HG02588 (cell line): Measurements from ENCODE around the gene ZBTB32.

Experiments used
- ATAC-seq: cut with Tn5 transposase; IDR thresholded peaks from one replicate; pipeline ENCODE4 v1.9.1; 2021; ENCODE audit warnings: mild to moderate bottlenecking, moderate library complexity; ENCODE audit not compliant: unreplicated experiment

ZBTB32 gene

GRCh38 chr19:35734273-35734672 is 29.9 kb downstream of the ZBTB32 start:
- no peak for ATAC-seq

- ATAC-seq, result no peak
These were observed 30.5 kb downstream of the ZBTB32 start for GRCh38 chr19:35734889-35735288.

- no peak for ATAC-seq
These were observed 32.8 kb downstream of the ZBTB32 start for GRCh38 chr19:35736913-35737886.

- ATAC-seq, result no peak
These were observed 33.9 kb downstream of the ZBTB32 start for GRCh38 chr19:35738021-35738886.

GRCh38 chr19:35738887-35739229 is 34.5 kb downstream of the ZBTB32 start:
- ATAC-seq, result no peak

- ATAC-seq, result no peak
These were observed 35.1 kb downstream of the ZBTB32 start for GRCh38 chr19:35739275-35740107.

- ATAC-seq, result no peak
These were observed 35.7 kb downstream of the ZBTB32 start for GRCh38 chr19:35740108-35740422.

- ATAC-seq, result peak; percentile 50
These were observed 36.3 kb downstream of the ZBTB32 start for GRCh38 chr19:35740423-35741202.

GRCh38 chr19:35741203-35741515 is 36.8 kb downstream of the ZBTB32 start:
- no peak for ATAC-seq

GRCh38 chr19:35742121-35742724 is 37.9 kb downstream of the ZBTB32 start, which contains the start of gene IGFLR1:
TSS of gene IGFLR1 (minus strand) at chr19:35742452. CDS start at chr19:35741180, 1,272 bp downstream.
- no peak for ATAC-seq

- no peak for ATAC-seq
These were observed 39.5 kb downstream of the ZBTB32 start for GRCh38 chr19:35743640-35744429.

GRCh38 chr19:35744430-35745327 is 40.3 kb downstream of the ZBTB32 start:
- peak; percentile 31 for ATAC-seq

GRCh38 chr19:35745328-35746086 is 41.1 kb downstream of the ZBTB32 start, which contains the start of the genes PSENEN and U2AF1L4:
TSS of gene PSENEN (plus strand) at chr19:35745651. CDS start at chr19:35745931, 280 bp downstream.
TSS of gene U2AF1L4 (minus strand) at chr19:35745418. CDS start at chr19:35745391, 27 bp downstream.
- peak; percentile 36 for ATAC-seq

GRCh38 chr19:35746087-35746462 is 41.7 kb downstream of the ZBTB32 start:
- no peak for ATAC-seq

GRCh38 chr19:35746531-35746930 is 42.2 kb downstream of the ZBTB32 start:
- ATAC-seq, result no peak

GRCh38 chr19:35748106-35749020 is 44.0 kb downstream of the ZBTB32 start, which contains the start of gene LIN37:
TSS of gene LIN37 (plus strand) at chr19:35748576. CDS start at chr19:35748725, 149 bp downstream.
- ATAC-seq, result peak; percentile 63
